Effector CD4-positive, alpha-beta T cell (primary cell): Measurements from ENCODE around the gene NCCRP1. TPM values are rescaled to one million over a fixed set of nuclear protein-coding genes. Genes with fewer than 3 reads are reported as not detected.

ENCODE experiments used
- DNase-seq: peaks from one replicate; pipeline ENCODE4 v3.0.0-alpha.2; 2020
- total RNA-seq: gene quantifications from one replicate; lab custom pipeline; 2026; lab: John Stamatoyannopoulos, UW

The NCCRP1 gene
- not detected for total RNA-seq

GRCh38 chr19:39196860-39197562, at the start of gene NCCRP1:
Gene NCCRP1, plus strand, starts transcription at chr19:39196964. Its CDS starts 19 bp downstream, at chr19:39196983.
- no peak for DNase-seq

- DNase-seq, result no peak
Measured at GRCh38 chr19:39147480-39147879, 49.3 kb upstream of the NCCRP1 start.

DNA sequence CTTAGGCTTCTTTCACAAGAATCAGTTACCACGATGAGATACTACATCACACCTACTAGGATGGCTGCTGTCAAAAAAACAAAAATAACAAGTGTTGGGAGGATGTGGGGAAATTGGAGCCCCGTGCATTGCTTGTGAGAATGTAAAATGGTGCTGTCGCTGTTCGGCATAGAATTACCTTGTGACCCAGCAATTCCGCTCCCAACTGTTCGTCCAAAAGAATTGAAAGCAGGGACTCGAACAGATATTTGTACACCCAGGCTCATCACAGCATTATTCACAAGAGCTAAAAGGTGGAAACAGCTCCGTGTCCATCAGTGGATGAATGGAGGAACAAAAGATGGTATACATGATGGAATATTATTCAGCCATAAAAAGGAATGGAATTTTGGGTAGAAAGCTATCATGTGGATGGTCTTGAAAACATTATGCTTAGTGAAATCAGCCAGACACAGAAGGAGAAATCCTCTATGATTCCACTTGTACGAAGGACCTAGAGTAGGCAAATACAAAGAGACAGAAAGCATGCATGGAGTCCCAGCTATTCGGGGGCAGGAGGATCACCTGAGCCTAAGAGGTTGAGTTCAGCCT, 47.7 kb upstream of the NCCRP1 start:
- DNase-seq, result no peak

GRCh38 chr19:39150235-39150634, 46.5 kb upstream of the NCCRP1 start:
- no peak for DNase-seq

GRCh38 chr19:39150807-39151600, 45.8 kb upstream of the NCCRP1 start:
- DNase-seq, result no peak

DNA sequence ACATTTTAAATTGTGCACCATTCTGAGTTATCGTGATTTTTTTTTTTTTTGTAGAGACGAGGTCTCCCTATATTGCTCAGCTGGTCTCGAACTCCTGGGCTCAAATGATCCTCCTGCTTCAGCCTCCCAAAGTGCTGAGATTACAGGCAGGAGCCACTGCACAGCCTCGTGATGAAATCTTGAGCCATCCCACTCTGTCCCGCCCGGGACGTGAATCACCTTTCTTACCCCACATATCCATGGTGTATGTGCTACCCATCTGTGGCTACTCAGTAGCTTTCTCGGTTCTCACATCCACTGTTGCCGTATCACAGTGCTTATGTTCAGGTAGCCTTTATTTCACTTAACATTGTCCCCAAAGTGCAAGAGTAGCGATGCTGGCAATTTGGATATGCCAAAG, 44.7 kb upstream of the NCCRP1 start:
- DNase-seq, result no peak

GRCh38 chr19:39154100-39154628, 42.6 kb upstream of the NCCRP1 start:
- no peak for DNase-seq

GRCh38 chr19:39154629-39155100, 42.1 kb upstream of the NCCRP1 start:
- DNase-seq, result no peak

- no peak for DNase-seq
Measured at GRCh38 chr19:39155114-39155700, 41.6 kb upstream of the NCCRP1 start.

- no peak for DNase-seq
Measured at GRCh38 chr19:39155741-39156140, 41.0 kb upstream of the NCCRP1 start.

- no peak for DNase-seq
Measured at GRCh38 chr19:39156326-39157230, 40.2 kb upstream of the NCCRP1 start.

DNA sequence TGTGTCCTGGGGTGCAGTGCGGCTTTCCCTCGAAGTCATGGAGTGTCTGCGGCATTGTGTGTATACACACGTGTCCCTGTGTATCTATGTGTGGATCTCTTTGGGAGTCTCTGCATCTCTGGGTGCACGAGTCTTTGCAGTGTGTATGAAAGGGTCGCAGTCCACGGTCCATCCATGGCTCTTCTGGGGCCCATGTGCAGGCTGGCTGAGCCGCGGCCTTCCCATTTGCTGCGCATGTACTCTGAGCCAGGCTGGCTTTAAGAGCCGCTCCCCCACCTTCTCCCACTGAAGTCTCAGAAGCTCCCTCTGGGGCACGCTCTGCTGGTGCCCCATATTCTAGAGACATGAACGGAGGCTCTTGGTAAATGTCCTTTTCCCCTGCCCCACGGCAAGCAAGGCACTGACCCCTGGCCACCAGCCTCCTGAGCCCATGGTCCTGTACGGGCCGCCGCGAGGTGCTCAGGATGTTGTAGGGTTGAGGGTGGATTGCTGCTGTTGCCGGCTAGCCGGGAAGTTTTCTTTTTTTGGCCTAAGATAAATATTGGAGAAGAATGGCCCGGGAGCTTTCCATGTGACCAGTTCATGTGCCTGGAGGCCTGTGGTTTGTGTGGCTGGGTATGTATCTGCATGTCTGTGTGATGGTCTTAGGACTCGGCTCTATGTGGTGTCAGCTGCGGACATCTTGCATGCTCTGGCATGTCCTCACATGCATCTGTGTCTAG, 39.3 kb upstream of the NCCRP1 start:
- DNase-seq, result no peak

- DNase-seq, result no peak
Measured at GRCh38 chr19:39157997-39158389, 38.8 kb upstream of the NCCRP1 start.

DNA sequence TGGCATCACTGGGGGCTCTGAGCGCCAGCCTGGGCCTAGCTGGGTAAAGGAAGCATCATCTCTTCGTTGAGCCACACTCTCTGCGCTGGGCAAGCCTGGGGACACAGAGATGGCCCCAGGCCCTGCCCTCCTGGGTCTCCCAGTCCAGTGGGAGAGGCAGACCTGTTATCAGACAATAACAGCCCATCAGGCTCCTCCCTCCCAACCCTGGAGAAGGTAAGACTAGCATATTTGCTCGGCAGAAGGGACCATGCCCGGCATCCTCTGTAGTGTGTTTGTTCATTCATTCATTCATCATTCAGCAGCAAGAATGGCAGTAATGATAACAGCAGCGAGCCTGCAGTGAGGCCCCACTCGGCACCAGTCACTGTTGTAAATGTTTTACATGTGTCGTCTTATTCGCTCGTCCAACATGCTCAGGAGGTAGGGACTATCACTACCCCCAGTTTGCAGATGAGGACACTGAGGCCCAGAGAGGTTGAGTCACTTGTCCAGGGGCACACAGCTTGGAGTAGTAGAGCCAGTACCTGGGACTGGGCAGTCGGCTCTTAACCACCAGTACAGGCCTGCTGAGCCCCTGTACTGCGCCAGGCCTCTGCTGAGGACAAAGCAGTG, 38.0 kb upstream of the NCCRP1 start:
- DNase-seq, result no peak

- DNase-seq, result no peak
Measured at GRCh38 chr19:39160523-39160861, 36.3 kb upstream of the NCCRP1 start.

DNA sequence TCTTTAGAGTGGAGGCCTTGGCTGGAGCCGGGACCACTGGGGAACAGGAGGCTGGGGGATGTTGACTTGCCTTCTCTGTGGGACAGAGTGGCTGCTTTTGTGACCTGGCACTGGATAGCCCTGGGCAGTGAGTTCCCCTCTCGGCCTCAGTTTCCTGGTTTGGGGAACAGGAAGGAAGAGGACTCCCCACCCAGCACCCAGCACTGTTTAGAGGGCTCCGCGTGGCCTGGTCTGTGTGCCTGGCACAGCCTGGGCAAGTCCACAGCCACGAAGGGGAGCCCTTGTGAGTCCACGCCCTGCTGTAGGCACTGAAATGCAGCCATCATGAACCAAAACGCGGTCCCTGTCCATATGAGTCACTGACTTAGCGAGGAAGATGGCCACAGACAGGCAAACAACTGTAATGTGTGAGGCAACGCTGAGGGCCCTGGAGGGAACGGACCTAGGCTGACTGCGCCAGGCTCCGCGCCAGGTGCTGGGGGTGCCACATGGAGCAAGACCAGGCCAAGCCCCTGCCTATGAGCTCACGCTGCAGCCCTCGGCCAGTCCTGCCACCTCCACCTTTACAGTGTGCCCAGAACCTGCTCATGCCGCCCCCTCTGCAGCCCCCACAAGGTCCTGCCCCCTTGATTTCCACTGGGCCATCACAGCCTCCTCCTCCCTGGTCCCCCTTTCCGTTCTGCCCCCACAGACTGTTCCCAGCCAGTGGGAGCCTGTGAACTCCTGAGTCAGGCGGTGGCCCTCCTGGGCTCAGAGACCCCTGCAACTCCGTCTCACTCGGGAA, 35.7 kb upstream of the NCCRP1 start:
- DNase-seq, result no peak

GRCh38 chr19:39162441-39163043, 34.2 kb upstream of the NCCRP1 start:
- no peak for DNase-seq

GRCh38 chr19:39163621-39164020, 33.1 kb upstream of the NCCRP1 start:
- no peak for DNase-seq

GRCh38 chr19:39164289-39164688, 32.5 kb upstream of the NCCRP1 start:
- DNase-seq, result no peak

GRCh38 chr19:39165857-39166256, 30.9 kb upstream of the NCCRP1 start:
- DNase-seq, result no peak
